ENCODE data around the gene ADRA1B.

The ADRA1B gene

GRCh38 chr5:159929176-159929575 is 12.9 kb downstream of the ADRA1B start:
- Histone ChIP-seq H3K36me3 (ENCODE audit: control insufficient read depth, insufficient read depth, low read length) (no peaks in the 10 kb centered on the region), H3K4me1 (ENCODE audit: control insufficient read depth, insufficient read depth, low read length) (no peaks in the 10 kb centered on the region), H3K9ac (ENCODE audit: low read depth, low read length) (no peak overlapping the region), H3K27ac (ENCODE audit: low read depth, low read length) (no peak overlapping the region), H3K27me3 (ENCODE audit: control insufficient read depth, insufficient read depth, low read length) (no peaks in the 10 kb centered on the region), H3K4me3 (ENCODE audit: low read depth, low read length) (no peak overlapping the region), H3K9me3 (ENCODE audit: control insufficient read depth, insufficient read depth, low read length) (no peaks in the 10 kb centered on the region)

- no peak overlapping the region for H3K9ac ChIP-seq (ENCODE audit: low read depth, low read length)
- no peaks in the 10 kb centered on the region for H3K4me1 ChIP-seq (ENCODE audit: control insufficient read depth, insufficient read depth, low read length)
- H3K9me3 ChIP-seq (ENCODE audit: control insufficient read depth, insufficient read depth, low read length): no peaks in the 10 kb centered on the region
- H3K4me3 ChIP-seq (ENCODE audit: low read depth, low read length): no peak overlapping the region
- H3K36me3 ChIP-seq (ENCODE audit: control insufficient read depth, insufficient read depth, low read length): no peaks in the 10 kb centered on the region
- H3K27ac ChIP-seq (ENCODE audit: low read depth, low read length): no peak overlapping the region
- no peaks in the 10 kb centered on the region for H3K27me3 ChIP-seq (ENCODE audit: control insufficient read depth, insufficient read depth, low read length)
Observed at GRCh38 chr5:159933531-159934485, 17.5 kb downstream of the ADRA1B start.

DNA sequence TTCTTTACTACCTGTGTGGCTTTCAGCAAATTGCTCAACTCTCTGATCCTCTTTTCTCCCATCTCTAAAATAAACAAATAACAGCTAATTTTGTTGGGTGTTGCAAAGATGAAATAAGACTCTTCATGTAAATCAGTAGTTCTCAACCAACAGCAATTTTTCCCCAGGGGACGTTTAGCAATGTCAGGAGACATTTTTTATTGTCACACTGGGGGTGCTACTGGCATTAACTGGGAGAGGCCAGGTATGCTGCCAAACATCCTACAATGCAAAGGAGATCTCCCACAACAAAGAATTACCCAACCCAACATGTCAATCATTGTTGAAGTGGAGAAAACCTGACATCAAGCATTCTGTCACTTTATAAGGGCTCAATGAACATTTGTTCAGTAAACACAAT is 19.7 kb downstream of the ADRA1B start:
- Histone ChIP-seq H3K9ac (ENCODE audit: low read depth, low read length) (no peak overlapping the region), H3K27me3 (ENCODE audit: control insufficient read depth, insufficient read depth, low read length) (no peaks in the 10 kb centered on the region), H3K9me3 (ENCODE audit: control insufficient read depth, insufficient read depth, low read length) (no peaks in the 10 kb centered on the region), H3K4me3 (ENCODE audit: low read depth, low read length) (no peak overlapping the region), H3K36me3 (ENCODE audit: control insufficient read depth, insufficient read depth, low read length) (no peaks in the 10 kb centered on the region), H3K27ac (ENCODE audit: low read depth, low read length) (no peak overlapping the region), H3K4me1 (ENCODE audit: control insufficient read depth, insufficient read depth, low read length) (no peaks in the 10 kb centered on the region)

GRCh38 chr5:159936686-159937329 is 20.5 kb downstream of the ADRA1B start:
- no peaks in the 10 kb centered on the region for H3K9me3 ChIP-seq (ENCODE audit: control insufficient read depth, insufficient read depth, low read length)
- no peaks in the 10 kb centered on the region for H3K27me3 ChIP-seq (ENCODE audit: control insufficient read depth, insufficient read depth, low read length)
- no peak overlapping the region for H3K4me3 ChIP-seq (ENCODE audit: low read depth, low read length)
- no peaks in the 10 kb centered on the region for H3K4me1 ChIP-seq (ENCODE audit: control insufficient read depth, insufficient read depth, low read length)
- H3K9ac ChIP-seq (ENCODE audit: low read depth, low read length): no peak overlapping the region
- no peak overlapping the region for H3K27ac ChIP-seq (ENCODE audit: low read depth, low read length)
- no peaks in the 10 kb centered on the region for H3K36me3 ChIP-seq (ENCODE audit: control insufficient read depth, insufficient read depth, low read length)

DNA sequence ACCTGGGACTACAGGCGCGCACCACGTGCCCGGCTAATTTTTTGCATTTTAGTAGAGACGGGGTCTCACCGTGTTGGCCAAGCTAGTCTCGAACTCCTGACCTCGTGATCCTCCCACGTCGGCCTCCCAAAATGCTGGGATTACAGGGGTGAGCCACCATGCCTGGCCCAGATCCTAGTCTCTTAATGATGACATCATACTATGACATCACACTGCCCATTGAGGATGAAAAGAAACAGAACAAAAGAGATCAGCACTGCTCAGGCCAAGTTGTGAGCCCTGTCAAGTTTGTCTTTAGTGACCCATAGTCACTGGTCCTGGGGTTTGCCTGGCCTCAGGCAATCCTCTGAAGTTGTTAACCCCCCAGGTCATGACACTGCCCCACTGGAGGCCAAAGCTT is 21.3 kb downstream of the ADRA1B start:
- Histone ChIP-seq H3K9ac (ENCODE audit: low read depth, low read length) (no peak overlapping the region), H3K9me3 (ENCODE audit: control insufficient read depth, insufficient read depth, low read length) (no peaks in the 10 kb centered on the region), H3K27ac (ENCODE audit: low read depth, low read length) (no peak overlapping the region), H3K4me3 (ENCODE audit: low read depth, low read length) (no peak overlapping the region), H3K4me1 (ENCODE audit: control insufficient read depth, insufficient read depth, low read length) (no peaks in the 10 kb centered on the region), H3K36me3 (ENCODE audit: control insufficient read depth, insufficient read depth, low read length) (no peaks in the 10 kb centered on the region), H3K27me3 (ENCODE audit: control insufficient read depth, insufficient read depth, low read length) (no peaks in the 10 kb centered on the region)

DNA sequence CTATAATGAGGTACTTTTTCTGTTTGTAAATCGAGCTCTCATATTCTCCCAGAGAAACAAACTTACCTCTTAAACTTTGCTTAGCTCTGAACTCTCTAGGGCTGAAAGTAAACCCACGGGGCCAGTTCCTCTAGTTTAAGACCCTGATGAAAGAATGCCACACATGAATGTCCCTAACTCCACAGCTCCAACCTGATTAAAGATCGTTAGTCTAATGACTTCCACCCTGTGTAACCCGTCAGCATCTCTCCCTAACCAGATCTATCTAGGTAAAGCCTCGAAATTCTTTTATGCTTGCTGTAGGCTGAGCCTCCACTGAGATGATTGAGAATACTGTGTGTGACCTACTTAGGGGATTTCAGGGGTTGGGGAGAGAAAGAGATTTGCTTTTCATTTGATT is 27.0 kb downstream of the ADRA1B start:
- H3K4me3 ChIP-seq (ENCODE audit: low read depth, low read length): no peak overlapping the region
- H3K36me3 ChIP-seq (ENCODE audit: control insufficient read depth, insufficient read depth, low read length): no peaks in the 10 kb centered on the region
- H3K27me3 ChIP-seq (ENCODE audit: control insufficient read depth, insufficient read depth, low read length): no peaks in the 10 kb centered on the region
- H3K27ac ChIP-seq (ENCODE audit: low read depth, low read length): no peak overlapping the region
- H3K9ac ChIP-seq (ENCODE audit: low read depth, low read length): no peak overlapping the region
- no peaks in the 10 kb centered on the region for H3K9me3 ChIP-seq (ENCODE audit: control insufficient read depth, insufficient read depth, low read length)
- no peaks in the 10 kb centered on the region for H3K4me1 ChIP-seq (ENCODE audit: control insufficient read depth, insufficient read depth, low read length)

DNA sequence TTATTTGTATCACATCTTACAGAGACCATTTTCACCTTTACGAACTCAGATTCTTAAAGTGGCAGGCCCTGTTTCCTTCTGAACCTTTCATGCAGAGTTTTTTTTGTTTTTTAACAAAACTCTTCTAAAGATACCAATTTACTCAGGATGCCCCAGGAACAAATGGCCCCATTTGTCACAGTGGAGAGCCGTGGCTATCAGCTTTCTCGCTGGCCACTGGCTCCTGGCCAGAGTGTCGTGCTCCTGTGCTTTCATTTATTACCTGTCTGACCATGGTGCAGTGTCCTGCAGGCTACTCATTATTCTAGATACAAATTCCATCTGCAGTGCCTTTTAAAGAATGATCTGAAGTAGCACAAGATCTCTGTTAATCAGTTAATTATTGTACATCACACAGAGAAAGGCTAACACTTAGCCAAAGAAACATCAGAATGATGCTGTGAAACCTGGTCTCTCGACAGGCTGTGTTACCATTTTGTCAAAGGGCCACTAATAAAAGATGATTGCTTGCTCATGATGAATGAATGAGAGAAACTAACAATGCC is 27.8 kb downstream of the ADRA1B start:
- no peak overlapping the region for H3K27ac ChIP-seq (ENCODE audit: low read depth, low read length)
- no peak overlapping the region for H3K4me3 ChIP-seq (ENCODE audit: low read depth, low read length)
- no peaks in the 10 kb centered on the region for H3K27me3 ChIP-seq (ENCODE audit: control insufficient read depth, insufficient read depth, low read length)
- H3K4me1 ChIP-seq (ENCODE audit: control insufficient read depth, insufficient read depth, low read length): no peaks in the 10 kb centered on the region
- H3K9me3 ChIP-seq (ENCODE audit: control insufficient read depth, insufficient read depth, low read length): no peaks in the 10 kb centered on the region
- no peaks in the 10 kb centered on the region for H3K36me3 ChIP-seq (ENCODE audit: control insufficient read depth, insufficient read depth, low read length)
- no peak overlapping the region for H3K9ac ChIP-seq (ENCODE audit: low read depth, low read length)

DNA sequence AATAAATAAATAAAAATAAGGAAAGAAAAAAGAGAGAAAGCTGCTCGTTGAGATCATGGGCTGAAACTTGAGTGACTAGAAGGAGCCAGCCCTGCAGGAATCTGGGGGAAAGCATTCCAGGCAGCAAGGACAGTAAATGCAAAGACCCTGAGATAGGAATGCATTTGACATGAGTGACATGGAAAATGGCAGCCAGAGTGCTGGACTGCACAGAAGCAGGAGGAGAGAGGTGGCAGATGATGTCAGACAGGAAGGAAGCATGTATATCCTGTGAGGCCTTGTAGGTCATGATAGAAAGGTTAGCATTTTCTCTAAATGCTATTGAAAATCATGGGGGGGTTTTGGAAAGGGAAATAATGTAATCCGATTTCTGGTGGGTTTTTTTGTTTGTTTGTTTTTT is 29.1 kb downstream of the ADRA1B start:
- no peak overlapping the region for H3K9ac ChIP-seq (ENCODE audit: low read depth, low read length)
- no peaks in the 10 kb centered on the region for H3K27me3 ChIP-seq (ENCODE audit: control insufficient read depth, insufficient read depth, low read length)
- H3K27ac ChIP-seq (ENCODE audit: low read depth, low read length): no peak overlapping the region
- H3K36me3 ChIP-seq (ENCODE audit: control insufficient read depth, insufficient read depth, low read length): no peaks in the 10 kb centered on the region
- H3K4me3 ChIP-seq (ENCODE audit: low read depth, low read length): no peak overlapping the region
- H3K9me3 ChIP-seq (ENCODE audit: control insufficient read depth, insufficient read depth, low read length): no peaks in the 10 kb centered on the region
- no peaks in the 10 kb centered on the region for H3K4me1 ChIP-seq (ENCODE audit: control insufficient read depth, insufficient read depth, low read length)

- Histone ChIP-seq H3K27ac (ENCODE audit: low read depth, low read length) (no peak overlapping the region), H3K9ac (ENCODE audit: low read depth, low read length) (no peak overlapping the region), H3K27me3 (ENCODE audit: control insufficient read depth, insufficient read depth, low read length) (no peaks in the 10 kb centered on the region), H3K4me1 (ENCODE audit: control insufficient read depth, insufficient read depth, low read length) (no peaks in the 10 kb centered on the region), H3K9me3 (ENCODE audit: control insufficient read depth, insufficient read depth, low read length) (no peaks in the 10 kb centered on the region), H3K4me3 (ENCODE audit: low read depth, low read length) (no peak overlapping the region), H3K36me3 (ENCODE audit: control insufficient read depth, insufficient read depth, low read length) (no peaks in the 10 kb centered on the region)
Observed at GRCh38 chr5:159947708-159948358, 31.6 kb downstream of the ADRA1B start.

DNA sequence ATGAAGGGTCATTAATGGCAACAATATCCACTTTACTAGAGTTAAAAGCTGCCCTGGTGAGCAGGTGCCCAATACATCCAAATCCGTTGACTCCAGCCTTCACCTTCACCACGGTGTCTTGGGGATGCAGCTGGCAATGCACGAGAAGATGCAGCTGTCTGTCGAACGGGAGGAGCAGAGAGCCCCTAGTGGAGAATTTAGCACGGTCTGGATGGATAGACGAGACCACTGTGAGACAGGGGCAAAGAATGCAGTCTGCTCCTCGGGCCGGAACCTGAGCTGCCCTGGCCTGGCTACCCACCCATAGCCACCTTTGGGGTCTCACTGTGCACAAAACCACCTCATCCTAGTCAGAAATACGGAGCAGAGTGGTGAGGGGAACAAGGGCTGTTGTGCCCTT is 35.1 kb downstream of the ADRA1B start:
- no peak overlapping the region for H3K27ac ChIP-seq (ENCODE audit: low read depth, low read length)
- H3K27me3 ChIP-seq (ENCODE audit: control insufficient read depth, insufficient read depth, low read length): no peaks in the 10 kb centered on the region

GRCh38 chr5:159951834-159952233 is 35.6 kb downstream of the ADRA1B start:
- Histone ChIP-seq H3K4me3 (ENCODE audit: low read depth, low read length) (no peak overlapping the region), H3K9ac (ENCODE audit: low read depth, low read length) (no peak overlapping the region; the same call in 1 of the 2 replicates), H3K36me3 (ENCODE audit: control insufficient read depth, insufficient read depth, low read length) (no peaks in the 10 kb centered on the region), H3K27me3 (ENCODE audit: control insufficient read depth, insufficient read depth, low read length) (no peaks in the 10 kb centered on the region), H3K27ac (ENCODE audit: low read depth, low read length) (no peak overlapping the region), H3K4me1 (ENCODE audit: control insufficient read depth, insufficient read depth, low read length) (no peaks in the 10 kb centered on the region), H3K9me3 (ENCODE audit: control insufficient read depth, insufficient read depth, low read length) (no peaks in the 10 kb centered on the region)

More for the DNA sequence above, 35.1 kb downstream of the ADRA1B start:
- H3K4me1 ChIP-seq (ENCODE audit: control insufficient read depth, insufficient read depth, low read length): no peaks in the 10 kb centered on the region
- no peaks in the 10 kb centered on the region for H3K36me3 ChIP-seq (ENCODE audit: control insufficient read depth, insufficient read depth, low read length)
- no peak overlapping the region for H3K4me3 ChIP-seq (ENCODE audit: low read depth, low read length)
- no peak overlapping the region for H3K9ac ChIP-seq (ENCODE audit: low read depth, low read length)
- no peaks in the 10 kb centered on the region for H3K9me3 ChIP-seq (ENCODE audit: control insufficient read depth, insufficient read depth, low read length)

Measured in HUES48 (cell line).